GM12801 (cell line): Measurements from ENCODE around the gene BMP8A.

Source experiments
- TF ChIP-seq, protein P1 (sequence below): IDR thresholded peaks from one replicate; pipeline ENCODE4 v1.5.1; 2011; ENCODE audit warnings: control low read depth; ENCODE audit not compliant: insufficient read length; ENCODE audit errors: extremely low read depth

Gene BMP8A

DNA sequence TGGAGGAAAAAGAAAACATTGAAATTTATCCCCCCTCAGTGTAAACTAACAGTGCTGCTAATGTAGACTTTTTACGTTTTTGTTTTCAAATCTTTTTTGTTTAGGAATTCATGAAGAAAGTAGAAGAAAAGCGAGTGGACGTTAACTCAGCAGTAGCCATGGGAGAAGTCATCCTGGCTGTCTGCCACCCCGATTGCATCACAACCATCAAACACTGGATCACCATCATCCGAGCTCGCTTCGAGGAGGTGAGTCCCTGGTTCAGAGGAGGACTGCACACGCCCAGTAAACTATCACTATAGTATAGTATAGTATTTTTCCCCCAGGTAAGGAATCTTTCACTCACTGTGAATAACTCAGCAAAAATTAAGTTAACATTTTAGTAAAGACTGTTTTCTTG, 37.8 kb upstream of the BMP8A start:
- TF ChIP-seq, protein P1, sequence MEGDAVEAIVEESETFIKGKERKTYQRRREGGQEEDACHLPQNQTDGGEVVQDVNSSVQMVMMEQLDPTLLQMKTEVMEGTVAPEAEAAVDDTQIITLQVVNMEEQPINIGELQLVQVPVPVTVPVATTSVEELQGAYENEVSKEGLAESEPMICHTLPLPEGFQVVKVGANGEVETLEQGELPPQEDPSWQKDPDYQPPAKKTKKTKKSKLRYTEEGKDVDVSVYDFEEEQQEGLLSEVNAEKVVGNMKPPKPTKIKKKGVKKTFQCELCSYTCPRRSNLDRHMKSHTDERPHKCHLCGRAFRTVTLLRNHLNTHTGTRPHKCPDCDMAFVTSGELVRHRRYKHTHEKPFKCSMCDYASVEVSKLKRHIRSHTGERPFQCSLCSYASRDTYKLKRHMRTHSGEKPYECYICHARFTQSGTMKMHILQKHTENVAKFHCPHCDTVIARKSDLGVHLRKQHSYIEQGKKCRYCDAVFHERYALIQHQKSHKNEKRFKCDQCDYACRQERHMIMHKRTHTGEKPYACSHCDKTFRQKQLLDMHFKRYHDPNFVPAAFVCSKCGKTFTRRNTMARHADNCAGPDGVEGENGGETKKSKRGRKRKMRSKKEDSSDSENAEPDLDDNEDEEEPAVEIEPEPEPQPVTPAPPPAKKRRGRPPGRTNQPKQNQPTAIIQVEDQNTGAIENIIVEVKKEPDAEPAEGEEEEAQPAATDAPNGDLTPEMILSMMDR = no peak

DNA sequence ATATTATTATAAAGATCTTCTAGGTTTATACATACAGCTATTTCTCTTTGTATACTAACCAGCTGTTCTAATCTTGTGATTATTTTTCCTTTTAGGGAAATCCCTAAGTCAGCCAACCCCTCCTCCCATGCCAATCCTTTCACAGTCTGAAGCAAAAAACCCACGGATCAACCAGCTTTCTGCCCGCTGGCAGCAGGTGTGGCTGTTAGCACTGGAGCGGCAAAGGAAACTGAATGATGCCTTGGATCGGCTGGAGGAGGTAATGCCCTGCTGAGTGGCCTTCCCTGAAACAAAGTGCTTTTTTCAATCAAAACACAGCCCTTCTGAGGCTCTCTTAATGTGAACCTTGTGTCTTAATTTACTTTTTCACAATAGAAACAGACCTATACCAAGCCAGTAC, 32.4 kb upstream of the BMP8A start:
- TF ChIP-seq, protein P1 = no peak

DNA sequence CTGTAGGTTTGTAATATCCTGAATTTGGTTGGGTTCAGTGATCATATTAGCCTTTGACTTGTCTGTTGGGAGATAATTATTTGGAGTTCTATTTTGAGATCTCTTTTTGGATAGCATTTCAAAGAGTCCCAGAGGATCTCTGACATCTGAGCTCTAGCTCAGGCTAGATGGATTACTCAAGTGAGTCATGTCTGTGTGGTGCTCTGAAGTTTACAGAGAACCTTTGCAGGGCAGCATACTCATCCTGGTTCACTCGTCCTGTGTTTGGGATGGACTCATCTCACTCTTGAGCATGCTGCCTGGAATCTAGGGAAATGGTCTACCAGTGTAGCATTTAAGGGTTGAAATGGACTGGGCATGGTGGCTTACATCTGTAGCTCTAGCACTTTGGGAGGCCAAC, 29.4 kb upstream of the BMP8A start:
- TF ChIP-seq, protein P1 = no peak

DNA sequence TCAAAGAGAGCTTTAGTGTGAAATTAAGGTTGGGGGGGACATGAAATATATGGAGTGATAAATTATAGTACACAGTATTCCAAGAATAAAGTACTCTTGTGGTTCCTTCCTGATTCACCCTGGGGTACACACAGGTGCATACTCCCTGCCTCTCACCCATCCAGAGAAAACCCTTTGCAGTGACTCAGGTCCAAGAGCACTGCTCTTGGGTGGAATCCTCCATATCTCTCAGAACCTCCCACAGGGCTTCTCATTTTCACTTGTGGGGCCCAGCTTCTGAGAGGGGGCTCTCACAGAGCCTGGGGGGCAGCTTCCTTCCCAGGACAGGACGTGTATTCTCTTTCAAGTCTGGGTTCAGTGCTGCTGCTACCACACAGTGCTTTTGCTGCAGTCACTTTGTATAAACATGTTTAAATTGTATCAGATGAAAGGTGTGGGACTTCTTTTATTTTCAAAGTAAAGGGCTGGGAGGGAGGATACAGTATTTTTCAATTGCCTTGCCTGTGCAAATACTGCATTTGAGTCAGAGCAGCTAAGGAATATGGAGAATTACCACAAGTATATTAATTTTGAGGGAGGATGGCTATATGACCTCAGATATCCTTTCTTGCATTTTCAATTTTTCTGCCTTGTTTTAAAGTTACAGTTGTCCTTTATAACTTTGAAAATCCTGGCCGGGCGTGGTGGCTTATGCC, 24.9 kb upstream of the BMP8A start:
- TF ChIP-seq, protein P1 = no peak

DNA sequence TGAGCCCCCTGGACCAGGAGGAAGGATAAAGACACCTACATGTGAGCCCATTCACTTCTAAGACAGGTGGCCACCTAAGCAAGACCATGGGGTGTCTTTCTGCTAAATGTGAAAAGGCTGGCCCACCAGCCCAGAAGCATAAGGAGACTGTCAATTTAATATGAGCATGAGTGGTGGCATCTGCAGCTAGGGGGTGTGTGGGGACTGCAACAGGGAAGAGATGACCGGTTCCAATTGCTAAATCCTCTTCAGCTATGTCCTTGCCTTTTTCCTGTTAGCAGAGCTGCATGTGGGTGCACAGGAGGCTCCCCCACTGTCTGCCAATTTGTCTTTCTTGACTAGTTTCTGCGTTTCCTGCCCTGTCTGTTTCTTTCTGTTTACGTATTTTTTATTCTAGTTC, 22.3 kb upstream of the BMP8A start:
- TF ChIP-seq, protein P1 = no peak

DNA sequence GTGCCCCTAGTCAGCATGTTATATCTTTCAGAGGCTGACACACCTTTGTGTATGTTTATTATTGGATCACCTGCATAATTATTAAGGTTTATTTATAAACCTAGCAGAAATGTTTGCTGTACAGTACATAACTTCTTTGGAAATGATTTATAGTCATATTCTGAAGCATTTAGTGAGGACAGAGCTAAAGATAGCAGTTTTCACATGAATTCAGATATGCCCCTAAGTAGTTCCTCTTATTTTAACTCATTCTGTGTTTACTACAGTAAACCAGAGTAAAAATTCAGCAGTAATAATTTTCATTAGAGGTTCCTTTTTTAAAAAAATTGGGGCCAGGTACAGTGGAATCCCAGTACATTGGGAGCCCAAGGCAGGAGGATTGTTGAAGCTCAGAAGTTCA, 21.4 kb upstream of the BMP8A start:
- TF ChIP-seq, protein P1 = no peak

DNA sequence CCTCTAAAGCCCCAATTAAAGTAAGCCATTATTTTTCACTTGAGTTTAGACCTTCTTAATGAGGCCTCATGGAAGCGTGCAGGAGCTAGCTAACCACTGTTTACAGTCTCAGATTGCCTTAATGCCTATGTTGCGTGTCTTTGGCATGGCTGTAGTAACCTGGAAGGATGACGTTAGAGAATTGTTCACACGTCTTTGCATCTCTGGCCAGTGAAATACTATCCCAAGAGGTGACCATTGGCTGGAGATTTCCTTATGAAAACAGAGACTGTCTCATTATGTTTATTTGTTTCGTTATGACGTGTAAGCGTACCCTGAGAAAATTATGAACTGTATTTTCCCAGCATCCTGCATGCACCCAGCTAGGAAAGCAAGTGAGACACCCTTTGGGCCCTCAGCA, 18.6 kb upstream of the BMP8A start:
- TF ChIP-seq, protein P1 = no peak
